Mesothelial cell of epicardium (in vitro differentiated cells): Measurements from ENCODE around the gene PACS2. TPM values are rescaled to one million over a fixed set of nuclear protein-coding genes. Genes with fewer than 3 reads are reported as not detected.

Source experiments
- DNase-seq, 2 experiments: peaks; one replicate each; pipeline ENCODE4 v3.0.0; 2021; ENCODE audit warnings: low spot score in 2 of 2; ENCODE audit not compliant: unreplicated experiment in 2 of 2
- H3K27ac Mint-ChIP-seq: 2 replicates; pipeline ENCODE4 v1.8.0; 2021; ENCODE audit warnings: mixed read lengths
- H3K27me3 Mint-ChIP-seq: 2 replicates; pipeline ENCODE4 v1.8.0; 2021; ENCODE audit warnings: low read depth, mixed read lengths
- H3K36me3 Mint-ChIP-seq: 2 replicates; pipeline ENCODE4 v1.8.0; 2021; ENCODE audit warnings: mixed read lengths
- H3K4me1 Mint-ChIP-seq: 2 replicates; pipeline ENCODE4 v1.8.0; 2021; ENCODE audit warnings: mixed read lengths
- H3K4me3 Mint-ChIP-seq: 2 replicates; pipeline ENCODE4 v1.8.0; 2021; ENCODE audit warnings: mild to moderate bottlenecking, moderate library complexity, mixed read lengths
- H3K9me3 Mint-ChIP-seq: 2 replicates; pipeline ENCODE4 v1.8.0; 2021; ENCODE audit warnings: mixed read lengths
- CTCF ChIP-seq: fragments of 200-600 bp; sonication (generic); IDR thresholded peaks from one replicate; pipeline ENCODE4 v1.5.0; 2021; ENCODE audit warnings: antibody characterized with exemption; ENCODE audit not compliant: unreplicated experiment
- total RNA-seq: library from RNA; stranded (reverse); gene quantifications from 3 replicates; pipeline ENCODE4 v1.2.1, GENCODE V29; 2021

PACS2 gene
- total RNA-seq, 1 donor from 2014 or later, result 147 TPM

- H3K27me3 Mint-ChIP-seq, result no peaks in the 10 kb centered on the region
- no peak overlapping the region for H3K27ac Mint-ChIP-seq
- H3K4me1 Mint-ChIP-seq, result peaks cover 2% of the 10 kb centered on the region
- no peak overlapping the region for H3K4me3 Mint-ChIP-seq
- peaks cover 24% of the 10 kb centered on the region for H3K36me3 Mint-ChIP-seq
- TF ChIP-seq CTCF, result no peak
- DNase-seq, result no peak
- H3K9me3 Mint-ChIP-seq, result no peaks in the 10 kb centered on the region
Observed at GRCh38 chr14:105322791-105323556, 8.4 kb downstream of the PACS2 start.

- no peak overlapping the region for H3K27ac Mint-ChIP-seq
- H3K4me1 Mint-ChIP-seq, result peaks cover 2% of the 10 kb centered on the region
- no peak for TF ChIP-seq CTCF
Observed at GRCh38 chr14:105323663-105324062, 9.1 kb downstream of the PACS2 start.

GRCh38 chr14:105324080-105324778 lies 9.7 kb downstream of the PACS2 start:
- no peak for TF ChIP-seq CTCF
- no peak for DNase-seq
- H3K36me3 Mint-ChIP-seq, result peaks cover 23% of the 10 kb centered on the region
- no peak overlapping the region for H3K27ac Mint-ChIP-seq
- H3K9me3 Mint-ChIP-seq, result no peaks in the 10 kb centered on the region
- no peak overlapping the region for H3K4me3 Mint-ChIP-seq
- H3K4me1 Mint-ChIP-seq, result peaks cover 2% of the 10 kb centered on the region
- H3K27me3 Mint-ChIP-seq, result no peaks in the 10 kb centered on the region

More at GRCh38 chr14:105323663-105324062, 9.1 kb downstream of the PACS2 start:
- Mint-ChIP-seq H3K27me3 (no peaks in the 10 kb centered on the region), H3K9me3 (no peaks in the 10 kb centered on the region), H3K36me3 (peaks cover 24% of the 10 kb centered on the region), H3K4me3 (no peak overlapping the region)
- DNase-seq, result no peak

- Mint-ChIP-seq H3K4me3 (no peak overlapping the region), H3K36me3 (peaks cover 21% of the 10 kb centered on the region), H3K4me1 (peaks cover 2% of the 10 kb centered on the region), H3K27ac (no peak overlapping the region), H3K27me3 (no peaks in the 10 kb centered on the region), H3K9me3 (no peaks in the 10 kb centered on the region)
- no peak for DNase-seq
- no peak for TF ChIP-seq CTCF
Observed at GRCh38 chr14:105324871-105325270, 10.3 kb downstream of the PACS2 start.

GRCh38 chr14:105325303-105325702 lies 10.8 kb downstream of the PACS2 start:
- H3K27me3 Mint-ChIP-seq, result no peaks in the 10 kb centered on the region
- no peak overlapping the region for H3K27ac Mint-ChIP-seq
- H3K4me3 Mint-ChIP-seq, result no peak overlapping the region
- H3K4me1 Mint-ChIP-seq, result peaks cover 2% of the 10 kb centered on the region
- no peak for TF ChIP-seq CTCF
- DNase-seq, result no peak
- peaks cover 21% of the 10 kb centered on the region for H3K36me3 Mint-ChIP-seq
- H3K9me3 Mint-ChIP-seq, result no peaks in the 10 kb centered on the region
